Muscle of arm (tissue), 12 donors: ENCODE measurements around the gene DNAJC11. TPM values are rescaled to one million over a fixed set of nuclear protein-coding genes. Genes with fewer than 3 reads are reported as not detected.
"Not testable (repeated sequence)": the region's sequence is repeated elsewhere in the genome, so short reads cannot be mapped to it uniquely, and the experiment has no call there.

Source experiments
- DNase-seq: peaks from one replicate; pipeline ENCODE4 v3.0.0-alpha.2; 2013
- polyA plus RNA-seq, 12 donors: library from polyadenylated mRNA; unstranded; fragments of 120-200 nt; gene quantifications; one replicate each; pipeline ENCODE4 v1.2.1, GENCODE V29; 2013; ENCODE audit not compliant: insufficient read length in 12 of 12

Gene DNAJC11
- polyA plus RNA-seq, 12 donors, result 26.9 to 43.3 (median 35.7) TPM; not detected in 1

DNA sequence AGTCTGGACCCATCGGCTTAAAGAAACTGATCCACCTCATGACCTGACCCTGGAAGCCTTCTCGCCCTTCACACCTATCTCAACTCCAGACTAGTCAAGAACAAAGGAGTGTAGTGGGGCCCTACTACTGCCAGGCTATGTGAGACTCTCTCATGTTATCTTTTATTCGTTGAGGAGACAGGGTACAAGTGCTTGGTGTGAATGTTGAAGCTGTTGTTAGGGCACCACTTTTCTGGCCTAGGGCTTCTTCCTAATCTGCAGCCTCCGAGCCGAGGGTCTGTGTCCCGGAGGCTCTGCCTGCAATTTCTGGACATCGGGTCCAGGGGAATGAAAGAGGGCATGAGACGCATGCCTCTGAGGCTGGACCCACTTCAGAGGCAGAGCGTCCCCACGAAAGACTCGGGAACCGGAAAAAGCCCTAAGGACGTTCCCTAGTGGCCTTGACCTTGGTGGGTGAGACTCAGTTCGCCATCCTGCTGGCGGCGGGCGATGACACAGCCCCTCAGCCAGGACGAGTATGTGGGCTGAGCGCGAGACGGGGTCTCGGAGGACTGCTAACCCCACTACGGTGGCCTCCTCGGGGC is 671 bp downstream of the DNAJC11 start:
- DNase-seq, result no peak

DNA sequence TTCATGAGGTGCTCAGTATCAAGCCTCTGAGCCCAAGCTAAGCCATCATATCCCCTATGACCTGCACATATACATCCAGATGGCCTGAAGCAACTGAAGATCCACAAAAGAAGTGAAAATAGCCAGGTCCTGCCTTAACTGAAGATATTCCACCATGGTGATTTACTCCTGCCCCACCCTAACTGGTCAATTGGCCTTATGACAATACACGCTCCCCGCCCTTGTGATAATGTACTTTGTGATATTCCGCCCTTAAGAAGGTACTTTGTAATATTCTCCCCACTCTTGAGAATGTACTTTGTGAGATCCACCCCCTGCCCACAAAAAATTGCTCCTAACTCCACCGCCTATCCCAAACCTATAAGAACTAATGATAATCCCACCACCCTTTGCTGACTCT is 1.7 kb downstream of the DNAJC11 start:
- not testable (repeated sequence) for DNase-seq

DNA sequence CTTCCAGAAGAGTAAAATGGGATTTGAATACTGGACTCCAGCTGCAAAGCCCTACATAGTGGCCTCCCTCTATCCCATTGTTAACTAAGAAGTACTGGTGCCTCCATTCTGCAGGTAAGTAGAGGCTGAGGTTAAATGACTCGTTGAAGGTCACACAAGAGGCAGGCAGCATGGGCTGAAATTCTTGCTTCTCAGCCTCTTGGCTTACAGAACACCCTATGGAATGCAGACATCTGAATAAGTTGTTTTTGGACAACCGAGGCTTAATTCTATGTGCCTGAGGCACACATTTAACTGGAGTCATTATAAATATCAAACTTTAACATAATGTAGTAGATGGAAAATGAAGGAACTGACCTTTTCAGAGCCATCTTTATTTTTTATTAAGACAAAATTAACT is 5.7 kb downstream of the DNAJC11 start:
- no peak for DNase-seq

DNA sequence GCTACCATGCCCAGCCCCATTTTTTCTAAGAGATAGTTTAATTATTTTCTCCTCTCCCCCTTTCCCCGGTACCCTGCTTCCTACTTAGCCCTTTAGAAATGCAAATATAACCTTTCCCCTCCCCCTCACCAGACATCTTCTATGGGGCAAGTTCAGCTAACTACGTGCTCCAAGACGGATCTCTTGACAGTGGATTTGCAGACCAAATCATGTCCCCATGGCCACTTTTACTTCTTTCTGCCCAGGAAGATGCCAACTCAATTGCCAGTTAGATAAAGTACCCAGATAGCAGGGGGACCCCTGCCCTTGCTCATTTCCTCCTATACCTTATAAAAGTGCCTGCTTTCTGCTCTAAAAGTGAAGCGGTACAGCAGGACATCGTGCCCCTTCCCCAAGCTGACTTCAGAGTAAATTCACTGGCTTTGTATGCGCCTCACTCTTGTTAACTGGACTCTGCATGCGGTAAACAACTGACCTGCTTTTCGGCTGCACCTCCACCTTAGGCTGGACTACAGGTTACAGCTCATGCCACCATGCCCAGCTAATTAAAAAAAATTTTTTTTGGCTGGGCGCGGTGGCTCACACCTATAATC is 7.4 kb downstream of the DNAJC11 start:
- DNase-seq, result no peak

DNA sequence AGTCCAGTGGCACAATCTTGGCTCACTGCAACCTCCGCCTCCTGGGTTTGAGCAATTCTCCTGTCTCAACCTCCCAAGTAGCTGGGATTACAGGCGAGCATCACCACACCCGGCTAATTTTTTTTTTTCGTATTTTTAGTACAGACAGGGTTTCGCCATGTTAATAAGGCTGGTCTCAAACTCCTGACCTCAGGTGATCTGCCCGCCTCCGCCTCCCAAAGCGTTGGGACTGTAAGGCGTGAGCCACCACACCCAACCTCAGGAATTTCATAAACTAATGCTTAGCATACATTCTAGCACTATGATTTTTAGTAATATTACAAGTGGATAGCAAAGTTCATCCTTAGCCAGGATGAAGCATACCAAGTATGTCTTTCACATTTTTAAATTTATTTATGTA is 8.7 kb downstream of the DNAJC11 start:
- DNase-seq, result no peak

DNA sequence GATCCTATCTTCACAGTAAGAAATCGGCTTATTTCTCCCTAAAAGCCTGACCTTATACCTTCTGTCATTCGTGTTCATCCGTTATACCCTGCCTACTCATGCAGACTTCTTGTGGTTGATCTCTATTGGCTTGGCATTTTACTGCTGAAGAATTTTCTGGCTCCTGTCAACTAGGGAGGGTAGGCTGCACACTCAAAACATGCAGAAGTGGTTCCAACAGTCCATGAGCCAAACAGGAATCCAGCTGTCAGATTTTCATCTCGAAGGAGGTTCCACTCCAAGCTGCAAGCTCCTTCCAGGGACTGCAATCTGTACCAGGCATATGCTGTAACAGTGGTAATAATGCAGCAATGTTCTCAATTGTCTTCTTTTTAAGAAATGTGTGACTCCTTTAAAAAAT is 10.1 kb downstream of the DNAJC11 start:
- no peak for DNase-seq

DNA sequence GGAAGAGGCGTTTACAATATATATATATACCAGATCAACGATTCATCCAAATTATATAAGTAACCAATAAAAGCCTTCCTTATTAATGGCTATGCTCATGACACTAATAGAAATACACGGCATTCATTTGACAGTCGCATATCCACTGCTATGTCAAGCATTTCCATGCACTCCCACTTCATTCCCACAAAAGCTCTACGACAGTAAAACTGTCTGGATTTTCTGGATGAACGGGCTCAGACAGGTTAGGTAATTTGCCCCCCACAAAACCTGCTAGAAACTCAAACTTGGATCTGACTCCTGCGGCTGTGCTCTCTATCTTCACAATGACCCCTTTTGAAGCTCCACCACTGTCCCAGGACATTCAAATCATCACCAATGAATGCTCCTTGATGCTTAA is 11.4 kb downstream of the DNAJC11 start:
- DNase-seq, result no peak

DNA sequence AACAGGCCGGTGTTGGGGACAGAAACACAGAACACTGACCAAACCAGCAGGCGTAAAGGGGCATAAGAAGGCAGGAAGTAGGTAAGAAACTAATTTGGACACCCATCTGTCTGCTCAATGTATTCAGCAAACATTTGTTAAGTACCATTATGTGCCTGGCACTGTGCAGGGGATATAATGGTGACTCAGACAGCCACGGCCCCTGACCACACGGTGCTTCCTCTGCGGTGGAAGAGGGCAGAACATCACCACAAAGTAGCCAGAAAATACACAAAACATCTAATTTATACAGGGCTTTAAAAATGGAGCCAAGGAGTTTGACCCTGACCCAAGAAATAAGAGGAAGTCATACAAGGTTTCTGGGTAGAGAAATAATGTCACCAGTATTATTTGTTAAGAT is 12.9 kb downstream of the DNAJC11 start:
- no peak for DNase-seq

DNA sequence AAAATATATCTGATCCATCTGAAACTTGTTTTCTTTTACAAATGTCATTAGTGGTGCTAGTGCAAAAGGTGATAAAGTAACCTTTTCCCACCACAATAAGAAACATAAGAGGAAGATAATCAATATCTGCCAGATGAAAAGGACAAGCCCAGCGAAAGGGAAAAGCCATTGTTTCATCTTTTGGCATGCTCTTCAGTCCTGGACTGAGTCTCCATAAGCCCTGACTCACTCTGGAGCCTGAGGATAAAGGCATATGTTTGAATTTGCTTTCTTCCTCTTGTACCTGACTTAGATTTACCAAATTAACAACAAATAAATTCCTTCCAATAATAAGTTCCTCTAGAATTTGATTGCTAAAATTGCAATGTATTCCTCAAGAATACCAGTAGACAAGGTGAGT is 13.6 kb downstream of the DNAJC11 start:
- no peak for DNase-seq

DNA sequence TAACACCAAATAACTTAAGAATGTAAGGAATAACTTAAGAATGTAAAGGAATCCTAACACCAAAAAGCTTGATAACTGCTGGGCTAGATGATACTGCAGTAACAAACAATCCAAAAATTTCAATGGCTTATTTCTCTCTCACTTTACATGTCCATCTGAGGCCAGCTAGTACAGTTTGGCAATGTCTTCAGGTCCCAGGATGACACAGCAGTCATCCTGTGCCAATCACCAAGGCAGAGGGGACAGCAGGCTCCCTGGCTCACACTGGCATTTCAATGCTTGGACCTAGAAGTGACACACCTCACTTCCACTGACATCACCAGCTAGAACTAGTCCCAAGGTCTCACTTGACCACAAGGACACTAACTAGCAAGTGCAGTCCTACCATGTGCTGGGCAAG is 15.3 kb downstream of the DNAJC11 start:
- no peak for DNase-seq

DNA sequence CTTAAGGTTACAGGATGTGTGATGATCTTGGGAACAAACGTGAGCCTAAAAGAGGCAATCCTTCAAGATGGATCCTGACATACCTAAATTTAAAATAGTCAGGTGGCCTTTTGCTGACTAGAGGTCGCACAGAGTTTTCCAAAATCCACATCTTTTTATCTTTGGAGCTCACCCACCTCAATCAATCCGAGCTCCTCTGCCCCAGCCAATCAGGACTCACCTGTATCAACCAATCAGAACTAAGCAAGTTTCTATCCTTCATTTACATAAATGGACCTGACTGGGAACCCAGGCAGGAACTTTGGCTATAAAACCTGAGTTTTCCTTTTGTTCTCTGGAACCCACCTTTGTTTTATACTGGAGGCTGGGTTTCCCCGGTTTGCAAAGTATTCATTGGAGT is 16.2 kb downstream of the DNAJC11 start:
- DNase-seq, result no peak

DNA sequence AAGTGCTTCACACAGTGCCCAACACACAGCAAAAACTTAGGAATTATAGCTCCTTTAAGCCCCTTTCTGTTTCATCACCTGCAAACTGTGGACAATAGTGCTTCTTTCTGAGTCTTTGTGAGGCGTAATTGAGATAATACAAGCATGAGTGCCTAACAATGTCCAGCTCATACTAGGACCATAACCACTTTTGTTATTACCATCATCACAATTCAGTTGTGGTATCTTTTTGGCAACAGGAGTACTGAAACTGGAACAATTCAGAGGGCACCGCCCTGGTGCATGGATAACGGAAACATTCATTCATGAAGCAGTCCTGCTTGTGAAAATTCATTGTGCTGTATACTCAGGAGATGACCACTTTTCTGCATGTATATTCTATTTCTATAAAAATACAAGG is 18.2 kb downstream of the DNAJC11 start:
- DNase-seq, result no peak

DNA sequence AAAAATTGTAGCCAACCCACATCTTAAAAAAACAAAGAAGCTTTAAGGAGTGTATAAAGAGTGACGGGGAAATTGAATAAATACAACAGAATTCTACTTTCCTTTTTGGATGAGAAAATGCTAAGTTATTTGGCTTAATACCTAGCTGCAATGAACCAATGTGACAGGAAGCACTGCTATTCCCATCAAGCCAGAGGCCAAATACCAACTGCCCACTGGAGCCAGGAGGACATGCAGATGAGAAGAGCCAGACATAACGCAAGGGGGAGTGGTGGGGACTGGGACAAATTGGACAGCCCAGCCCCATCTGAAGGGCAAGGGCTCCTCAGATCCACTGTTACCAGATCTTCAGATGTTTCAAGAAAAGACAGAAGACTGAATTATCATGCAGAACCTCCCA is 25.7 kb downstream of the DNAJC11 start:
- DNase-seq, result peak; percentile 17

DNA sequence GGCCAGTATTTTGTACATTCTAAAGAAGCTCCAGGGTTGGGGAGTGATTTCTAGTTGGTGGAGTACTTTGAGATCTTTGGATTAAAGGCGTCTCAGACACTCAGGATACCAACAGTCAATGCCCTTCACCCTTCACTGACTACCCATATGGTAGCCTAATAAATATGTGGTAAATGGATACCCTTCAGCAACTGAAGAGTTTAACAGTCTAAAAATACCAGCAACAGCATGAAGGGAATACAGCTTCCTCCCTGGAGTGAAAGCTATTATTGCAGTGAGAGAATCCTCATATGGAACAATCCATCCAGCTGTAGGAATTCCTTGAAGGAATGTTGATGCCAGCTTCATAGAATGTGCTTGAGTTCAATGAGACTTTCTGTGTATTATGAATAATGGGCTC is 26.8 kb downstream of the DNAJC11 start:
- DNase-seq, result no peak

DNA sequence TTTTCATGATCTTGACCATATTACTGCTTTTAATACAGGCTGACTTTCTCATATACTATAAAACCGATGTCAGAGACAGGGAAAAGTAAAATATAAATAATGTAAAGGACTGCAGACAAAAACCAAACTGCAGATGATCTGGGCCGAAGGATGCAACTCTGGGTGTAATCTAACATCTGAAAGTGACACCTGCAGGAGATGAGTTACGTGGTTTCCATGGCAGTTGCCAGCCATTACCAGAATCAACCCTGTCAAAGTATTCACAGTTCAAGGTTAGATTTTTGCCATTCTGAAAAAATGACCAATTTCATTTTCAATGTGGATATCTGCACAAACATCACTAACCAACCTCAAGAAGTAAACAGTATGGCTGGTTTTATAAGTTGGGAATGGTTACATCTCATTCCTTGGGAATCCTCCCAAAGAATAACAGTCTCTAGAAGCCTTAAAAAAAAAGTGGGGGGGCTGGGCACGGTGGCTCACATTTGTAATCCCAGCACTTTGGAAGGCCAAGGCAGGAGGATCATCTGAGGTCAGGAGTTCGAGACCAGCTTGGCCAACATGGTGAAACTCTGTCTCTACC is 27.7 kb downstream of the DNAJC11 start:
- no peak for DNase-seq

DNA sequence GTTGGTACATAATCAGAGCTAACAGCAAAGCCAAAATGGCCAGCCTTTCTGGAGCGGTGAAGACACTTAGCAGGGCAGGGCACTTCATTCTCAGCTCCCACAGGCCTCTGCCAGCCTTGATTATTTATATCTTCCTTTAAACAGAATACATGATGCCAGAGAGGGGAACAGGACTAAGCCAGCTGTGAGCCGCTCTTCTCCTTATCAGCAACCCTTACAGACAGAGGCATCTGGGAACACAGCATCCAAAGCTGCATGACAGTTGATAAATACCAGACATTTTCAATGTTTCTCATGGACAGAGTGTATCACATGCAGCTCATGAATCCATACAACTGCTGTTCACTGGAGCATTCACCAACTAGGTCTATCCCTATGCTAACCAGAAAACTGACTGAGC is 29.1 kb downstream of the DNAJC11 start:
- no peak for DNase-seq

DNA sequence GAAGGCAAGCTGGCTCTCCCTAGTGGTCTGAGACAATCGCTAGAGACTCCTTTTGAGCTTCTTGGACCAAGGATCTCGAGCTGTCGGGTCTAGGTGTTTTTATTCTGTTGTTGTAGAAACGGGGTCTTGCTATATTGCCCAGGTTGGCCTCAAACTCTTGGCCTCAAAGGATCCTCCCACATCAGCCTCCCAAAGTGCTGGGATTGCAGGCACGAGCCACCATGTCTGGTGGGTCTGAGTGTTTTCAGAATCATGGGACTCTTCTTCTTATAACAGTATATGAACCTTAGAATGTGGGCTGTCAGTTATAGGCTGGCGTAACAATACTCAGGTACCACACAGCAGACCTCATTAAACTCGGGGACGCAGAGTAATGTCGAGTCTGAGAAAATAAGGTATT is 33.1 kb downstream of the DNAJC11 start:
- no peak for DNase-seq

DNA sequence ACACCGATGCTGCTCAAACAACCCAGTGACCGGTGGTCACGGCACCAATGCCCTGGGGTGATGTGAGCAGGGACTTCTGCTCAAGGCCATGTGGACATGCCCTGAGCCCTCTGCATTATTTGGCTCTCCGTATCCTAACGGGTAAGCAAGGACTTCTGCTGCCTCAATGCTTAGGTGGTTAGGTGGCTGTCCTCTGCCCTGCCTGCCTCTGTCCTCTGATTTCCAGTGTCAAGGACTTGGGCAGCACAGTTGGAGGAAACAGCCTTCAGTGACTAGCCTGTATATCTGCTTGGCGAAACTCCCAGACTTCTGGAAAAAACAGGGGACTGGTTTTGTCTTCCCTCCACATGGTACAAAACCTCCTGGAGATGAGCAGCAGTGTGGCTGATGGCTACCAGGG is 34.5 kb downstream of the DNAJC11 start:
- DNase-seq, result no peak

DNA sequence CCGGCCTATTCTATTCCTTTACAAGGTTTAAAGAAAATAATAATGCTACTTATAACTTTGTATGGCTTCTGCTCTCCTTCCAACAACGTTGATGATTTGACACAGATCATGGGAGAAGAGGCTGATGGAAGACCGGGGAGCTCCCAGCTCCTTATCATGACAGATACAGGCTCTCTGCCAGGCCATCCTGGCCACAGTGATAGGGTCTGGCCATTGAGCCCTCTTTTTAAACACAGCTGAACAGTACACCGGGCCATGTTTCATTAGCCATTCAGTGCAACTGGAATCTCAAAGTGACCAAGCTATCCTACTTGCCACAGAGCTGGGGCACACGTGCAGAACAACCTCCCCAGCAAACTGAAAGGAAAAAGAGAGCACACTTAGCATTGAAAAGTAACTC is 34.9 kb downstream of the DNAJC11 start:
- no peak for DNase-seq

DNA sequence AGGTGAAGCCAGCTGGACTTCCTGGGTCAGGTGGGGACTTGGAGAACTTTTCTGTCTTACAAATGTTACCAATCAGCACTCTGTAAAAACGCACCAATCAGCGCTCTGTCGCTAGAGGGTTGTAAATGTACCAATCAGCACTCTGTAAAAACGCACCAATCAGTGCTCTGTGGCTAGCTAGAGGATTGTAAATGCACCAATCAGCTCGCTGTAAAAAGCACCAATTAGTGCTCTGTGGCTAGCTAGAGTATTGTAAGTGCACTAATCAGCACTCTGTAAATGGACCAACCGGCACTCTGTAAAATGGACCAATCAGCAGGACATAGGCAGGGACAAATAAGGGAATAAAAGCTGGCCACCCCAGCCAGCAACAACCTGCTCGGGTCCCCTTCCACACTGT is 39.1 kb downstream of the DNAJC11 start:
- DNase-seq, result not testable (repeated sequence)

DNA sequence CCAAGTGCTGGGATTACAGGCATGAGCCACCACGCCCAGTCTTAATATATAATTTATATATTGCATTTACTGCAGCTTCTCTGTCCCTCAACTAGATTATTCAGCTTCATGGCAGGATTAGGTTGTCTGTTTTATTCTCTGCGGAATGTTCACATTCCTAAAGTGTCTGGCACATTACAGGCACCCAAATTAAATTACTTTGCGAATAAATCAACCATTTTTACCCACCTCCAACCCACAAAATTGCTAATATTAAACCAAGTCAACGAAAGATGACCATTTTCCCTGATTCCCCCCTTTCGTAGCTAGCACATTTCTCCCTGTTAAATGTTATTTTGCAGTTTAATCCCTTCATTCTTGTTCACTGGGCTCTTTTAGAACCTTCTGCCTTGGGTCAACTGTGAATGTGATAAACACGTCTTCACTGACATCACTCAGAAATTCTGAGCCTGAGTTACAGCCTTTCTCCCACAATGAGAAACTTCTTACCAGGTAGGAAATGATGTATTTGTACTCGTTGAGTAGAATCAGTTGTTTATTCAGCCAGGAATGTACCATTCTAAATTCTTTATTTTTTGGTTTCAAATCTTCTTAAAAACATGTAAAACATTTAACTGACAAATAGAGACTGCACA is 41.1 kb downstream of the DNAJC11 start:
- DNase-seq, result no peak

DNA sequence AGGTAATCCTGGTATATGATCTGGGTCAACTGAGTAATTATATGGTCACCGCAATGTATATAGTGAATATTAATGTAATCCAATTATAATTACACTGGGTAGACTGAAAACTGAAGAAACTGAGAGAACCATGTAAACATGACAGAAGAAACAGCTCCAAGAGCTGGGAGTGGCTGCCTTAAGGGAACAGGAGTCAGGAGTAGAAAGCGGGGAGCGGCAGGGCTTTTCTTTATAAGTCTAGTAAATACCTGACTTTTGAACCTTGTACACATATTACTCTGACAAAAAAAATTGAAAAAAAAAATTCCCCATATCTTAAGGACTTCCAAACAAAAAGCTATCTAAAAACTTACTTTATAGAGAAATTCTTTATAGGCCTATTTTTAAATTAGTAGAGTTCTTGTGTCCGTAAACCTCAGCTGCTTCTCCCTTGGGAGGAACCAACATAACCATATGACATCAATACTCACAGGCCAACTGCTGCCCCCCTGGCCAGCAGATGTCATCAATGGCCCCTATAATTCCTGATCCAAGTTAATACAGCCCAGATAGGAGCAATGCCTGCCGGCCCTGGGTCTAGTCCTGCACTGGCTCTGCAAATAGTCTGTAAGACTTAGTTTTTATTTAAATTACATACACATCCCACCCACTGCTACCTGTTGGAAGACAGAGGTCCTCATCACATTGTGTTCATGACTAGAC is 43.1 kb downstream of the DNAJC11 start:
- DNase-seq, result no peak

DNA sequence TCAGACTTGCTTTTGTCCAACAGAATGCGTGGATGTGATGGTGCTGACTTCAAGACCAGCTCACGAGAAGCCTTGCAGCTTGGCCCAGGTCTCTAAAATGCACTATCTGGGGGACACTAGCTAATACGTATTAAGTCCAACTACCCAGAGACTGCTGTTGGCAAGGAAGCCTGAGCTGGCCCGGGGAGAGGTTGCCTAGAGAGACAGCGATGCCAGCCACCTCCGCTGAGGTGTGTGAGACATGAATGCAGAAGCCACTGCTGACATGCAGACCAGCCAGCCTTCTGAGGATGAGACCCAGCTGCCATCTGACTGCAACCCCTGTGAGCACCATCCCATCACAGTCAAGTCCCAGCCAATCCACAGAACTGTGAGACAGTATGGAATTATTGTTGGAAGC is 44.5 kb downstream of the DNAJC11 start:
- DNase-seq, result no peak
